B cell (primary cell): ENCODE data around the gene LARGE1. TPM values are rescaled to one million over a fixed set of nuclear protein-coding genes. Genes with fewer than 3 reads are reported as not detected.
A peak's percentile ranks its signal among the peaks of the same experiment; 100 is the strongest.

Experiments
- ATAC-seq: fragments of 200-7000 bp; cut with Tn5 transposase; one replicate; pipeline ENCODE4 v1.10.0; 2021; ENCODE audit warnings: low read depth, mild to moderate bottlenecking, moderate number of reproducible peaks, moderate library complexity
- CTCF ChIA-PET: fragments of 350-600 bp; sonication (Branson Sonifier 250); formaldehyde crosslinking; loops from one replicate; lab custom pipeline; 2021; ENCODE audit warnings: antibody characterized with exemption, inconsistent platforms; lab: Charles Lee
- POLR2A ChIA-PET: fragments of 350-600 bp; sonication (Branson Sonifier 250); formaldehyde crosslinking; loops from one replicate; lab custom pipeline; 2021; ENCODE audit warnings: antibody characterized with exemption; lab: Charles Lee
- DNase-seq: peaks from one replicate; pipeline ENCODE4 v3.0.0; 2013
- H2AFZ ChIP-seq: 2 replicates; pipeline ENCODE4 v1.6.1; 2012; ENCODE audit warnings: mild to moderate bottlenecking, low read depth, low read length; ENCODE audit not compliant: insufficient read depth, poor library complexity, severe bottlenecking
- H3K27ac ChIP-seq, 2 donors: 1 replicate in 1 of 2; 2 replicates in 1 of 2; pipeline ENCODE4 v1.5.1; 2012 to 2013; ENCODE audit warnings: low read length in 2 of 2, mild to moderate bottlenecking in 2 of 2, moderate library complexity in 1 of 2
- H3K27me3 ChIP-seq, 4 experiments: fragments of 200-600 bp in 1 of 4; sonication (generic) in 1 of 4; replicated peaks in 1 of 4; 1 replicate in 2 of 4; 2 replicates in 2 of 4; pipeline versions ENCODE4 v1.6.1 to v1.7.0; 2013 to 2016; ENCODE audit warnings: low read length in 3 of 4, mild to moderate bottlenecking in 2 of 4, mixed read lengths in 1 of 4, moderate library complexity in 1 of 4; ENCODE audit not compliant: insufficient read depth in 4 of 4, control insufficient read depth in 3 of 4; ENCODE audit errors: control extremely low read depth in 1 of 4
- H3K36me3 ChIP-seq, 2 experiments: replicated peaks in 1 of 2; 1 replicate in 1 of 2; 2 replicates in 1 of 2; pipeline versions ENCODE4 v1.6.1 to v1.7.1; 2013; ENCODE audit warnings: low read length in 1 of 2; ENCODE audit not compliant: insufficient read depth in 2 of 2, control insufficient read depth in 1 of 2; ENCODE audit errors: control extremely low read depth in 1 of 2, extremely low read depth in 1 of 2
- H3K4me1 ChIP-seq, 2 donors: fragments of 200-600 bp in 1 of 2; sonication (generic) in 1 of 2; 1 replicate in 1 of 2; 2 replicates in 1 of 2; pipeline versions ENCODE4 v1.5.1 to v1.6.1; 2013 to 2017; ENCODE audit warnings: low read length in 2 of 2; ENCODE audit not compliant: control insufficient read depth in 2 of 2, insufficient read depth in 2 of 2
- H3K4me2 ChIP-seq: replicated peaks from 2 replicates; pipeline ENCODE3; 2012; ENCODE audit warnings: mild to moderate bottlenecking, low read depth, low read length; ENCODE audit not compliant: poor library complexity, severe bottlenecking
- H3K4me3 ChIP-seq, 5 experiments: fragments of 200-600 bp in 1 of 5; sonication (generic) in 1 of 5; 1 replicate in 3 of 5; 2 replicates in 2 of 5; pipeline versions ENCODE4 v1.5.1 to v1.7.0; 2011 to 2016; ENCODE audit warnings: low read length in 4 of 5, mild to moderate bottlenecking in 4 of 5, low read depth in 2 of 5, control low read depth in 1 of 5, moderate library complexity in 1 of 5; ENCODE audit not compliant: insufficient read depth in 1 of 5; ENCODE audit errors: control extremely low read depth in 1 of 5, extremely low read depth in 1 of 5
- H3K79me2 ChIP-seq: fragments of 200-600 bp; sonication (generic); one replicate; pipeline ENCODE4 v1.6.0; 2016; ENCODE audit warnings: low read length; ENCODE audit not compliant: control insufficient read depth, insufficient read depth
- H3K9ac ChIP-seq: fragments of 200-600 bp; sonication (generic); 2 replicates; pipeline ENCODE4 v1.6.1; 2017; ENCODE audit warnings: mild to moderate bottlenecking, low read length, moderate library complexity
- H3K9me3 ChIP-seq, 3 donors: one replicate each; pipeline versions ENCODE4 v1.6.1 to v1.7.1; 2013; ENCODE audit warnings: low read length in 2 of 3; ENCODE audit not compliant: control insufficient read depth in 2 of 3, insufficient read depth in 1 of 3; ENCODE audit errors: control extremely low read depth in 1 of 3
- H4K20me1 ChIP-seq: 2 replicates; pipeline ENCODE4 v1.6.0; 2012; ENCODE audit warnings: mild to moderate bottlenecking, low read length; ENCODE audit not compliant: insufficient read depth, control insufficient read depth, poor library complexity, severe bottlenecking
- H3K27ac Mint-ChIP-seq: one replicate; pipeline ENCODE4 v1.8.0; 2021; ENCODE audit warnings: mixed read lengths
- H3K27me3 Mint-ChIP-seq: one replicate; pipeline ENCODE4 v1.8.0; 2021; ENCODE audit warnings: mixed read lengths
- H3K4me1 Mint-ChIP-seq: one replicate; pipeline ENCODE4 v1.8.0; 2021; ENCODE audit warnings: mixed read lengths
- H3K4me3 Mint-ChIP-seq: one replicate; pipeline ENCODE4 v1.8.0; 2021; ENCODE audit warnings: mixed read lengths
- H3K9me3 Mint-ChIP-seq: one replicate; pipeline ENCODE4 v1.8.0; 2022; ENCODE audit warnings: mixed read lengths; ENCODE audit not compliant: insufficient read depth
- CTCF ChIP-seq: fragments of 200-600 bp; IDR thresholded peaks from one replicate; pipeline ENCODE4 v1.8.0; 2022; ENCODE audit warnings: antibody characterized with exemption, mild to moderate bottlenecking
- EZH2 ChIP-seq: IDR thresholded peaks from 2 replicates; pipeline ENCODE4 v1.6.1; 2012; ENCODE audit warnings: borderline replicate concordance, low read depth, mild to moderate bottlenecking, moderate library complexity, low read length; ENCODE audit not compliant: insufficient read depth, poor library complexity, severe bottlenecking
- WGBS: methylation state at CpG from one replicate; pipeline ENCODE4 v1.1.5; 2013; ENCODE audit warnings: missing lambda C conversion rate; ENCODE audit not compliant: insufficient coverage; 5-methylcytosine and 5-hydroxymethylcytosine counted together
- intact Hi-C: fragments of 100-400 bp; cut with micrococcal nuclease; formaldehyde crosslinking; loops from one replicate; pipeline ENCODE4 v1.10.0; 2022
- polyA plus RNA-seq: library from polyadenylated mRNA; depleted of rRNA; stranded (reverse); fragments of >200 nt; gene quantifications from 2 replicates; pipeline ENCODE4 v1.2.3, GENCODE V29; 2012
- total RNA-seq, 2 donors: library from RNA; stranded (reverse); fragments of 120-200 nt in 1 of 2; gene quantifications; 1 replicate in 1 of 2; 2 replicates in 1 of 2; pipeline versions ENCODE4 v1.2.3 to v1.2.4, GENCODE V29; 2013 to 2022

The LARGE1 gene
- total and polyA plus RNA-seq, 2 donors (not counting 1 experiment from before 2014, with no cell fraction given) = 20.7 to 82.0 TPM

- DNase-seq = no peak
- no peak overlapping the region for H3K27ac Mint-ChIP-seq
- CTCF ChIA-PET = interaction anchor here (1.4 kb wide), 1 partner anchor 32 kb away, joined by 4 read pairs; no protein-coding TSS in a partner anchor
Observed at GRCh38 chr22:33553493-33553892, 366.8 kb downstream of the LARGE1 start.

GRCh38 chr22:33544707-33545106 is 375.6 kb downstream of the LARGE1 start:
- Histone ChIP-seq H3K27me3 (no peaks in the 10 kb centered on the region), H3K4me3 (no peak overlapping the region), H3K36me3 (no peaks in the 10 kb centered on the region), H3K79me2 (peaks cover 3% of the 10 kb centered on the region), H2AFZ (no peak overlapping the region), H3K4me2 (peak overlapping the region; percentile 36), H3K9ac (no peak overlapping the region), H3K27ac (no peak overlapping the region), H4K20me1 (no peaks in the 10 kb centered on the region), H3K4me1 (peaks cover 10 to 16% of the 10 kb centered on the region in 2 donors), H3K9me3 (no peaks in the 10 kb centered on the region)
- H3K4me1 Mint-ChIP-seq = peaks cover 22% of the 10 kb centered on the region
- CTCF ChIA-PET = interaction anchor here (1.3 to 1.4 kb wide), 2 partner anchors 26 to 30 kb away, joined by 4 read pairs; no protein-coding TSS in a partner anchor
- intact Hi-C loops = no loop called here
- WGBS = 50% methylated on average over 2 of the region's 4 CpGs
- POLR2A ChIA-PET = no interaction called here
- H3K9me3 Mint-ChIP-seq = no peaks in the 10 kb centered on the region
- peak overlapping the region; percentile 47 for H3K27ac Mint-ChIP-seq
- H3K4me3 Mint-ChIP-seq = peak overlapping the region; percentile 8
- TF ChIP-seq EZH2 (no peak), CTCF (no peak)
- no peaks in the 10 kb centered on the region for H3K27me3 Mint-ChIP-seq
- no peak for DNase-seq
- ATAC-seq = no peak

More at GRCh38 chr22:33553493-33553892, 366.8 kb downstream of the LARGE1 start:
- Histone ChIP-seq H3K4me3 (no peak overlapping the region), H3K27ac (no peak overlapping the region), H2AFZ (no peak overlapping the region), H3K4me1 (peaks cover 5 to 8% of the 10 kb centered on the region in 2 donors), H3K4me2 (no peak overlapping the region), H4K20me1 (peaks cover 6% of the 10 kb centered on the region), H3K27me3 (no peaks in the 10 kb centered on the region), H3K36me3 (peaks cover 0 to 3% of the 10 kb centered on the region in 2 experiments), H3K9me3 (no peaks in the 10 kb centered on the region), H3K79me2 (peaks cover 14% of the 10 kb centered on the region), H3K9ac (no peak overlapping the region)
- Mint-ChIP-seq H3K9me3 (no peaks in the 10 kb centered on the region), H3K4me1 (peaks cover 24% of the 10 kb centered on the region), H3K4me3 (no peak overlapping the region), H3K27me3 (no peaks in the 10 kb centered on the region)
- no peak for ATAC-seq
- TF ChIP-seq CTCF = no peak
- TF ChIP-seq EZH2 = no peak
- intact Hi-C loops = no loop called here
- POLR2A ChIA-PET = no interaction called here
- WGBS = 100% methylated on average over 1 of the region's 5 CpGs
